Measurements from ENCODE around the gene CTIF. TPM values are rescaled to one million over a fixed set of nuclear protein-coding genes. Genes with fewer than 3 reads are reported as not detected.
"Not testable (repeated sequence)": the region's sequence is repeated elsewhere in the genome, so short reads cannot be mapped to it uniquely, and the experiment has no call there.

Gene CTIF
- total RNA-seq, 1 donor from 2014 or later = 12.6 TPM

- no peak for DNase-seq (ENCODE audit: low read depth in 2 of 2)
Observed at GRCh38 chr18:48799724-48800315, 261.0 kb downstream of the CTIF start.

- DNase-seq (ENCODE audit: low read depth in 2 of 2) = no peak
Observed at GRCh38 chr18:48800466-48800865, 261.6 kb downstream of the CTIF start.

DNA sequence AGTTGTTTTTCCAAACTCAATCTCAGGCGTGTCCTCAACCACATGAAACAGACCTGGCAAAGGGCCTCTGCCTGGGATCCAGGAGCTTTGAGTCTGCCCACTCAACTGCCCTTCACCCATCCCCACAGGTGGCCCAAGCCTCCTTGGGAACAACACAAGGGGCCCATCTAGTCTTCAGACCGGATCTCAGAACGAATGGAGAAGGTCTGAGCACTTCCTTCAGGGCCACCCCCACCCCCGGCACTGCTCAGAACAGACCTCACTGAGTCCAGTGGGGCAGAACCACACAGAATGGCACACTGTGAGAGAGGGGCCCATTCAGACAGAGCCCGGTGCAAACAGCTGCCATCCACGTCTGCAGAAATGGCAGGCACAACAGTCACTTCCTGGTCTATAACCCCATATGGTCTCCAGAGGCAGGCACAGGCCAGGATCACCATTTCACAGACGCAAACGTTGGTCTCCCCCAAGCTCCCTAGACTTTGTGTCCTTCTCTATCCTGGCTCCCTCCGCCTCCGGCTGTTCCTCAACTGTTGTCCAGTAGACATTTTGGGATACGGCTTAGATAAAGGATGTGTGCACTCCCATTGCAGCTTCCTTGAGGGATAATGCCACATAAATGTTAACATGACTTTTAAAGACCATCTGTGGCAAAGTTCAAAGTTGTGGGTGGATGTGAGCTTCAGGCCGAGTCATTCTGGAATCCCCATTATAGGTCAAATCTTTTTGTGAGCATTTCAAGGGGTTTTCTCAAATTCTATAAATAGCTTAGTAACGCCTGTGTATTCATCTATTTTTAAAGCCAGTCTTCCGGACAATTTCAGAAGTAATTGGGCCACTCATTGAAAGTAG is 262.3 kb downstream of the CTIF start:
- no peak for DNase-seq (ENCODE audit: low read depth in 2 of 2)

DNA sequence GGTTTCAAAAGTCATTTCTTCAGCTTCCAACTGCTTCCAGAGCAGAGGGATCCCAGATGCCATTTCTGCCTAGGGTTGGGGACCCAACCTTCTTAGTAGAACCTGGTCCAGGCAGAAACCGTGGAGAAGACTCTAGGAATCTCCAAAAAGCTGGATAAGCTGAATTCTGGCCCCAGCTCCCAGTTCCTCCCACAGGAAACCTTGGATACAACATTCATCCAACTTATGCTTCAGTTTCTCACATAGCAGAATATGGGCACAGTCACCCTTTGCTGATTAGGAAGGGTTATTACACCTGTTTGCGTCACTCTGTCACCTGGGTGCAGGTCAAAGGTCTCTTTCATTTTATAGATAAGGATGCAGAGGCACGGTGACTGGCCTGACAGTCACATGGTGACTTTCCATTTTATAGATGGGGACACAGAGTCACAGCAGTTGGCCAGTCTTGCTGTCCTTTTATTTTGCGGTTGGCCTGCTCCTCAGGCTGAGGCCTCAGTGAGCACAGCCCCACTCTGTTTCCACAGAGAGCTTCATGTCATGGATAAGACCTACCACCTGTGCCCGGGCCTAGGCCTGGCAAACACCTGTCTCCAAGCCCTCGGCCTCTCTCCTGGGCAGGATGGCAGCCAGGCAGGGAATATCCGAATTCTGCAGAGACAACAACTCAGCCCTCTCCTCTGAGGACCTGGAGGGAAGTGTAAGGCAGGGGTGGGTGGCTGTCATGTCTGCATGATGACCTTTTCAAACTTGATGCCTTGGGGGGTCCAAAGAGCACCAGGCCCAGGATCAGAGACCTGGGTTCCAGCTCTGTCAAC is 263.1 kb downstream of the CTIF start:
- no peak for DNase-seq (ENCODE audit: low read depth in 2 of 2)

GRCh38 chr18:48802543-48803290 is 263.9 kb downstream of the CTIF start:
- DNase-seq (ENCODE audit: low read depth in 2 of 2) = no peak

DNA sequence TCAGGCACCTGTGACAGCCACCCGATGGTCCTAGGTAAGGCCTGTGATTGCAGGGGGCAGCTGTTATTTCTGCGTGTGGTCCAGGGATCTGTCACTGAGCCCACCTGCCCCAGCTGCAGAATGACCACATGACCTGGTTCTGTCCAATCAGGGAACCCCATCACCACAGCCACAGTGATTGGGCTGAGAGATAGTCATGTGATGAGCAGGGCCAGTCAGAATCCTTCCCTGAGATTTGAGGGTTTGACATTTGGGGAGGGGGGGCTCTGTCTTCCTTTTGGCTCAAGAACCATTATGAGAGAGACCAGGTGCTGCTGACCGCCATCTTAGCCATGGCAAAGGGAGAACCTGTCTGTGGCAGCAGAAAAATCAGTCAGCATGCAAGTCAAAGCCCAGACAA is 264.7 kb downstream of the CTIF start:
- DNase-seq (ENCODE audit: low read depth in 2 of 2) = no peak

DNA sequence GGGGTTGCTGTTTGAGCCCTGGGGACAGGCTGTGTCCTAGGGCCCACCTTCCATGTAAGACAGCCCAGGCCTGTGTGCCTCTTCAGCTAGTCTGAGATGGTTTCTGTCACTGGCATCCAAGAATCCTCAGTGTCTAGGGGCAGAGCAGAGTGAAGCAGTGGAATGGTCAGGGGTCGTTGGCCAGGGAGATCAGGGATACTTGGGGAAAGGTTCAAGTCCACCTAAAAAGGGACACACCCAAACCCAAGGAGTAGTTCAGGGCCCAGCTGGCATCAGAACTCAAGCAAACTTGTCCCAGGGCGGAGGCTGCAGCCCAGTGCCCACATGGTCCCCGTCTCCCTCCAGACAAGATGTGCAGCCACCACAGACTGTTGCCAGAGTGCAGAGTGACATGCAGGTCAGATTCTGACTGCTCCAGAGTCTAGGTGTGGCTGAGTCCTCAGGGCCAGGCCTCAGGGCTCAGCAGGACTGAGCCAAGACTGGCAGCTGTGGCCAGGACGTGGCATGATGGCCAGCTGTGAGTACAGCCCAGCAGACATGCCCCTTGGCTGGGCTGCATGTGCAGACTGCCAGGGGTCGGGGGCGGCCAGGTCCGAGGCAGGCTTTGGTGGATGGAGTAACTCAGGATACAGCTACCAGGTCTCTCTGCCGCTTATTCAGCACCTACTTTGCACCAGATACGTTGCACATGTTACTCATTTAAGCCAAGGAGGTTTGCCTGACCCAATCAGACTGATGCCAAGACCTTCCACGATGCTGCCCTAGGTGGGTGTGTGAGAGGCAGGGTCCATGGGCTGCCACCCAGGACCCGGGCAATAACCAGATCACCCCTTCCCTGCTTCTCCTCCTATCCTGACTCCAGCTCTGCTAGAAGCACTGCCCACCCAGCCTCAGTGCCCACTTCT is 265.4 kb downstream of the CTIF start:
- DNase-seq (ENCODE audit: low read depth in 2 of 2) = no peak

DNA sequence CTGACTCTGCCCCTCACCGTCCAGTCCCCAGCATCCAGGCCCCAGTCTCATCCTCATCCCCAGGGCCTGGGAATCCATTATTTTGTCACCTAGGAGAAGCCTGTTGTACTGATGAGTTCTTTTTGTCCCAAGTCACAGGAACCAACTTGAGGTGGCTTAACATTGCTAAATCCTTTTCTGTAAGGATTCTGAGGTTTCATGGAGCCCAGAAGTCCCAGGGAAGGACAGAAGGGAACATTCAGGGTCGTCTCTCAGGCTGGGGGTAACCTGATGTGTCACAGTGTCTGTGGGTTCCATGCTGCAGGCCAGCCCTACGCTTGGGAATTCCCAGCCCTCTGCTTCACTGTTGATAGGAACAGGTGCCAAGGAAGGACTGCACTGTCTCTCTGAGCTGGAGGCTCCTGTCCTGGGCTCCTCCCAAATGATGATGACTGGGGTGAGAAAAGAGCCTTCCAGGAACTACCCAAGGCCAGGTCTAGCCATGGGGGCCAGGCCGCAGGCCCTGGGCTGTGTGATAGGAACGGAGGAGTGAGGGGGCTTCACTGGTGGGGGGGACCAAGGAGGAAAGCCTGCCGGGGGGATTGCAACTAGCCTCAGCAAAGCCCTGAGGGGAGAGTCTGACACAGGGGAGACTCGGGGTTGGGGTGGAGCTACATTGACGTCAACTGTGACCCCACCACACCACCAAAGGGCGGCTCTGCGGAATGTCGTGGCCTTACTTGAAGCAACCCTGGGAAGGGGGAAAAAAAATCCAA is 266.2 kb downstream of the CTIF start:
- DNase-seq (ENCODE audit: low read depth in 2 of 2) = no peak

- no peak for DNase-seq (ENCODE audit: low read depth in 2 of 2)
Observed at GRCh38 chr18:48805826-48806535, 267.1 kb downstream of the CTIF start.

DNA sequence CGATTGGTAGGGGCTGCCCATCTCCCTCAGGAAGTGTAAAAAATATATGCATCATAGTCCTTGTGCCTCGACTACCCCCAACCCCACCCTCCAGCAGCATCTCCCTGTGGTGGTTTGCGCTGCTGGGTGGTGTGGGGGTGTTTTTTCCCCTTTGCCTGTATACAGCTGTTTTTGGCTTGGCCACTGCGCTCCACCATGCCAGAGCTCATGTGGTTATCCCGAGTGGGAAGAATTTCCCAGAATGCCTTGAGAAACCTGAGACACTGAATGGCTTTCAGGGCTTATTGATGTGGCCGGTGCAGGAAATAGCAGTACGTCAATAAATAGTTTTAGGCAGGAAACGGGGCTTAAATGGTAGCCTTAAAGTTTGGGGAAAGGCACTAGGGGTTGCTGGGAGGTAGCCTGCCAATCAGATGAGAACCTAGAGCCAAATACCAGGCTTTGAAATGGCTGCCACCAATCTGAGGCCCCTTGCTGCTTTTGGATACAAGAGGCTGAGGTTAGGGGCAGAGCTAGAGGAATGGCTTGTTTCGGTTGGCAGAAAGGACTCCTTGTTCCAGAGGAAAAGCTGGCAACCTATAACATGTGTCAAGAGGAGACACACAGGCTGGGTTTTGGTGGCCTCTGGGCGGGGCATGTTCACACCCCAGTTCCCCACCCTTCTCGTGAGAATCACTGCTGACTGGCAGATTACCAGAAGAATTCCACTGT is 267.9 kb downstream of the CTIF start:
- DNase-seq (ENCODE audit: low read depth in 2 of 2) = no peak

DNA sequence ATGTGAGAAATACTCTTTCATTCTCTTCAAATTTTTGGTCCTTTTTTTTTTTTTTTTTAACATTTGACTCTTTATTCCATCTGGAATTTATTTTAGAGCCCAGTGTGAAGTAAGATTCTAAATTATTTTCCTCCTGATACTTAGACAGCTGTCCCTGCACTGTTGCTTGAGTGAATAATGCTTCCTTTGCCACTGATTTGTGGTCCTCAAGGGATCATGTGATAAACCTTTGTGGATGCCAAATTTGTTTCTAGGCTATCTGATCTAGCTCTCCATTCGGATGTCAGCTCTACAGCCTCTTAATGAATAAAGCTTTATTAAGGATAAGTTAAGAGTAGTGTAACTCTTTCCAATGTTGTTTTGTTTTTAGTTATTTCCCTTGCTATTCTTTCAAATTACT is 269.6 kb downstream of the CTIF start:
- DNase-seq (ENCODE audit: low read depth in 2 of 2) = peak in 1 of 2 donors; percentile 55

GRCh38 chr18:48809365-48809764 is 270.5 kb downstream of the CTIF start:
- no peak for DNase-seq (ENCODE audit: low read depth in 2 of 2)

DNA sequence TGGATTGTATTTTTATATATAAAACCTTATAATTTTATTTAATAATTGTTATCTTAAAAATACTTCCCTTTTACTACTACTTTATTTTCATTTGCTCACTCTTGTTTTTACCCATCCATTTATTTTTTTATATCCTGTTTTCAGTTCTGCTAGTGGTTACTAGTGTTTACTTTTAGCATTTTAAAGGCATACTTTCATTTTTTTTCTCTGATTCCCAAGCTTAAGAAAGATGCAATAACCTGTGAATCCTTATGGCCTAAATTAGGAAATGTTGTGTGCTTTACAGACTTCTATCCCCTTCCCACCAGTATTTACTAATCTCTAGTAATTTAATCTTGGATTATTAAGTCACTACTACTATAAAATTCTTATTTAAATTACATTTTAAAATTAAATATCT is 272.0 kb downstream of the CTIF start:
- no peak for DNase-seq (ENCODE audit: low read depth in 2 of 2)

- no peak for DNase-seq (ENCODE audit: low read depth in 2 of 2)
Observed at GRCh38 chr18:48811401-48811800, 272.6 kb downstream of the CTIF start.

DNA sequence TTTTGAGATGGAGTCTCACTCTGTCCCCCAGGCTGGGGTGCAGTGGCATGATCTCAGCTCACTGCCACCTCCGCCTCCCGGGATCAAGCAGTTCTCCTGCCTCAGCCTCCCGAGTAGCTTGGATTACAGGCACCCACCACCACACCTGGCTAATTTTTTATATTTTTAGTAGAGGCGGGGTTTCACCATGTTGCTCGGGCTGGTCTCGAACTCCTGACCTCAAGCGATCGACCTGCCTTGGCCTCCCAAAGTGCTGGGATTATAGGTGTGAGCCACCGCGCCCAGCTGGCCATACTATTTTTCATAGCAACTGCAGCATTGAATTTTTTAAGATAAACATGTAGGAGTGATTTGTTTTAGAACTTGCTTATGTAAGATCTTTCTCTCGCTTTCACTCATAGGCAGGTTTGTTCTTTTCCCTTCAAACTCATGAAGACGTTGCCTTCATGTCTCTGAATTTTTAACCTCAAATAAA is 273.2 kb downstream of the CTIF start:
- not testable (repeated sequence) for DNase-seq (ENCODE audit: low read depth in 2 of 2)

- DNase-seq (ENCODE audit: low read depth in 2 of 2) = no peak
Observed at GRCh38 chr18:48813321-48813720, 274.5 kb downstream of the CTIF start.

GRCh38 chr18:48813833-48814489 is 275.1 kb downstream of the CTIF start:
- no peak for DNase-seq (ENCODE audit: low read depth in 2 of 2)

All from dermis microvascular lymphatic vessel endothelial cell (primary cell).